ENCODE measurements around the gene PIF1.

The PIF1 gene

GRCh38 chr15:64775551-64776401 lies 49.7 kb downstream of the PIF1 start, which contains the start of gene RBPMS2:
Gene RBPMS2, minus strand, starts transcription at chr15:64775589. Its CDS starts 270 bp downstream, at chr15:64775319.
- no peak for DNase-seq (ENCODE audit: low read depth)

- DNase-seq (ENCODE audit: low read depth) = no peak
Measured at GRCh38 chr15:64774629-64775493, 50.6 kb downstream of the PIF1 start.

GRCh38 chr15:64774037-64774628 lies 51.3 kb downstream of the PIF1 start:
- DNase-seq (ENCODE audit: low read depth) = no peak

- no peak for DNase-seq (ENCODE audit: low read depth)
Measured at GRCh38 chr15:64773606-64774005, 51.8 kb downstream of the PIF1 start.

GRCh38 chr15:64772964-64773363 lies 52.5 kb downstream of the PIF1 start:
- DNase-seq (ENCODE audit: low read depth) = no peak

GRCh38 chr15:64772488-64772887 lies 53.0 kb downstream of the PIF1 start:
- no peak for DNase-seq (ENCODE audit: low read depth)

GRCh38 chr15:64770626-64771025 lies 54.8 kb downstream of the PIF1 start:
- DNase-seq (ENCODE audit: low read depth) = no peak

- DNase-seq (ENCODE audit: low read depth) = no peak
Measured at GRCh38 chr15:64767203-64767602, 58.2 kb downstream of the PIF1 start.

- DNase-seq (ENCODE audit: low read depth) = no peak
Measured at GRCh38 chr15:64766058-64766457, 59.4 kb downstream of the PIF1 start.
